ENCODE data around the gene ZNF497.

The ZNF497 gene

DNA sequence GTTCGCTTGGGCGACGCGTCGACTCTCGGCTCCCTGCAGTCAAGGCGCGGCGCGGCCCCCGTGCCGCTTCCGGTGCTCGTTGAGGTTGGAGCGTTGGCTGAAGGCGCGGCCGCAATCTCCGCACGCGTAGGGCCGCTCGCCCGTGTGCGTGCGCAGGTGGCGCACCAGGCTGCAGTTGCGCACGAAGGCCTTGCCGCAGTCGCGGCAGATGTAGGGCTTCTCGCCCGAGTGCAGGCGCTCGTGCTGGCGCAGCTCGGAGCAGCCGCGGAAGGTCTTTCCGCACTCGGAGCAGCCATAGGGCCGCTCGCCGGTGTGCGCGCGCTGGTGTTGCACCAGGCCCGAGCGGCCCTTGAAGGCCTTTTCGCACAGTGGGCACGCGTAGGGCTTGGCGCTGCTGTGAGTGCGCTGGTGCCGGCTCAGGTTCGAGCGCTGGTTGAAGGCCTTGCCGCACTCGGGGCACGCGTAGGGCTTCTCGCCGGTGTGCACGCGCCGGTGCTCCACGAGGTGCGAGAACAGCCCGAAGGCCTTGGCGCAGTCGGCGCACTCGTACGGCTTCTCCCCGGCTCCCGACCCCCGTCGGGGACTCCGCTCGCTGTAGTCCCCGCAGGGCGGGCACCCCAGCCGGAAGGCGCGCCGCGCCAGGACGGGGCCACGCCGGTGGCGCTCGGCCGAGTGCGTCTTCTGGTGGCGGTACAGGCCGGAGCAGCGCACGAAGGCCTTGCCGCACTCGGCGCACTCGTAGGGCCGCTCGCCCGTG, 5.3 kb upstream of the ZNF497 start:
- DNase-seq (ENCODE audit: low read depth in 1 of 2, low spot score in 1 of 2) = no peak

DNA sequence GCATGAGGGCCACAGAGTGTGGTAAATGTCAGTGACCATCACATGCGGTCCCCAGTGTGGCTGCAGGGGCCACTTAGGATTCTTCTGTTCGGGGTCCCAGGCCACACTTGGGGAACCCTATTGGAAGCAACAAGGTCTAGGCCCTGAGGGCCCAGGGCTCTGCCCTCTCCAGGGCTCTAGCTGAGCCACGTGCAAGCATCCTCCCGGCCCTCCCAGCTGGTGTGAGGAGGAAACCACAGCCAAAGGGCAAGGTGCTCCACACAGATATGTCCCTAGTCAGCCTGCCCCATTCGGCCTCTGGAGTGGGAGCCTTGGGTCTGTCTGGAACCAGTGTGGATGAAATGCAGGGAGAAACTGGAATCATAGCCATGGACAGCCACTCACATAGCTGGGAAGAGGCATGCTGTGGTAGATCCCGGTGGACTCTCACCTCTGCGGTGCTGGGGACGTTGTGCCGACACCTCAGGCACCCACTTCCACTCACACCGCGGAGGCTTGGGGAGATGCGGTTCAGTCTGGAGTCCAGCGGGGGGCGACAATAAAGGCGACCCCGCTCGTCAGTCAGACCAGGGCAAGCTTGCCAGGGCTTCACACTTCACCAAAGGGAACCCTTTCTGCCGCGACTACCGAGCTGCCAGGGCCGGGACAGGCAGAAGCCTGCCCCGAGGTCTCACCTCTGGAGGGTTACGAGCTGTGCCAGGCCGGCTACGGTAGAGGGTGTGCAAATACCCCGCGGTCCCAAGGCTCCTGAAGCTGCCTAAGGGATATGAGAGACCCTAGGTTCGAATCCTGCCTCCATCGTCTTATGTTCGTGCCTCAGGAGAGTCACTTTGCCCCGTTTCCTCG, 4.3 kb upstream of the ZNF497 start:
- no peak for DNase-seq (ENCODE audit: low read depth in 1 of 2, low spot score in 1 of 2)

DNA sequence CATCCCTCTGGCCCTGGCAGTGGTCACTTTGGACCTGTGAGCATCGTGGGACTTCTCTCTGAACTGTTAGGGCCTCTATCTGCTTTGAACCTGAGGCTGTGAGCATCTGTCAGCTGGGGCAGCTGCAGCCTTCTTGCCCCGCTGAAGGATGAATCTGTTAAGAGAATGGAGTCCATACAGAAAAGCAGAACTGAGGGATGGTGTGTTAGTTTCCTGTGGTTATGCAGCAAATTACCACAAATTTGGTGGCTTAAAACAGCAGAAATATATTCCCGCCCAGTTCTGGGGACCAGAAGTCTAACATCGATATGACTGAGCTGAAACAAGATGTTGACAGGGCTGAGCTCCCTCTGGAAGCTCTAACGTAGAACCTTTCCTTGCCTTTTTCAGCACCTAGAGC, 1.6 kb upstream of the ZNF497 start:
- DNase-seq (ENCODE audit: low read depth in 1 of 2, low spot score in 1 of 2) = no peak

DNA sequence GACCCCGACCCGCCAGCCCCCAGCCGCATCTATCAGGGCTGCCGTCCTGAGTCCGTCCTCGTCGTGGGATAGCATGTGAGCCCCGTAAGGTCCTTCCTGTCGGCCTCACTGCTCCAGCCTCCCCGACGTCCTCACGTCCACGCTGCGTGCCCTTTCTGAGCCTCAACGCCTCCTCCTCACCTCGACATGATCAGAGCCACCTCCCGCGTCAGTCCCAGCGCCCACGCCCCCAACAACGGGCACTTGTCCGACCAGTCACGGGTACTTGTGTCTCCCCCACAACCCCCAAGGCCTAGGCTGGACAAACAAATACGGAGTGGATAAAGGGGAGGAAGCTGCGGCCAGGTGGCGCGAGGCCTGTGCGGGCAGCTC, 665 bp downstream of the ZNF497 start:
- DNase-seq (ENCODE audit: low read depth in 1 of 2, low spot score in 1 of 2) = peak; percentile 31 to 32

DNA sequence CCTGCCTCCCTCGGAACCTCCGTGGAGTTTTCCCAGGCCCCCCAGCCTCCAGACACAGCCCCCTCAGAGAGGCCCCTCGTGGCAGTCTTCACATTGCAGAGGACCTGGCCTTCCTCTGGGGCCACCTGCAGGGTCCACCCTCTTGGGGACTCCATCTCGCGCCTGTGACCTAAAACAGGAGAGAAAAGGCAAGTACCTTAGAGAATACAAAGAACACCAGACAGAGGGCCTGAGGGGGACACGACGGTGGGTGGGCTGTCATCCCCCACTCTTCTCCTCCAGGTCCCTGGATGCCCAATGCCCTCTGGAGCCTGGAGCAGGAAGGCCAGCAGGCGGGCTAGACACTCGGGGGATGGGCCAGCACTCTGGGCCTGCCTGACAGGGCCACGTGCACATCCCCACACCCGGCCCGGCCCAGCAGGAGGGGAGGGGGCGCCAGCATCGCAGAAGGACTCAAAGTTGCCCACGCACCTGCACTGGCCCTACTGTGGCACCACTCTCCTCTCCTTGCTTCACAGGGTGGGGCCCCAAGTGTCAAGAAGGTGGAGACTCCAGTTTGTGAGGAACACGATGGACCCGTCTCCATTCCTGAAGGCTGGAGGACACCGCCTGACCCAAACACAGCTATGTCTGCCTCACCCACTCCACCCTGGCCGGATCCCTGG, 4.9 kb downstream of the ZNF497 start:
- no peak for DNase-seq (ENCODE audit: low read depth in 1 of 2, low spot score in 1 of 2)

DNA sequence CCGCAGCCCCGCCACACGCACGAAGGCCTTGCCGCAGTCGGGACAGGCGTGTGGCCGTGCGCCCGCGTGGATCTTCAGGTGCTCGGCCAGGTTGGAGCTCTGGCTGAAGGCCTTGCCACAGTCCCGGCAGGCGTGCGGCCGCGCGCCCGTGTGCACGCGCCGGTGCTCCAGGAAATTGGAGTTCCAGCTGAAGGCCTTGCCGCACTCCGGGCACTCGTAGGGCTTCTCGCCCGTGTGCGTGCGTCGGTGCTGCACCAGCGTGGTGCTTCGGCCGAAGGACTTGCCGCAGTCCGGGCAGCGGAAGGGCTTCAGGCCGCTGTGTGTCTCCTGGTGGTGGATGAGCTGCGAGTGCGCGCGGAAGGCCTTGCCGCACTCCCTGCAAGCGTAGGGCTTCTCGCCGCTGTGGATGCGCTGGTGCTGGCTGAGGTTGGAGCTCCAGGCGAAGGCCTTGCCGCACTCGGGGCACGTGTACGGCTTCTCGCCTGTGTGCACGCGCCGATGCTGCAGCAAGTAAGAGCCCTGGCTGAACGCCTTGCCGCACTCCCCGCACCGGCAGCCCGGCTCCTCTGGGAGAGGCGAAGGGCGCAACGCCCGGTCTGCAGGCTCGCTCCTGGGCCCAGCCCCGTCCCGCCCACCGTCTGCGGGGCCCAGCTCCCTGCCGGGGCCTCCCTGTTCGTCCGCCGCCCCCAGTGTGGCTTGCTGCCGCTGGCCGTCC, 5.6 kb downstream of the ZNF497 start:
- DNase-seq (ENCODE audit: low read depth in 1 of 2, low spot score in 1 of 2) = no peak

DNA sequence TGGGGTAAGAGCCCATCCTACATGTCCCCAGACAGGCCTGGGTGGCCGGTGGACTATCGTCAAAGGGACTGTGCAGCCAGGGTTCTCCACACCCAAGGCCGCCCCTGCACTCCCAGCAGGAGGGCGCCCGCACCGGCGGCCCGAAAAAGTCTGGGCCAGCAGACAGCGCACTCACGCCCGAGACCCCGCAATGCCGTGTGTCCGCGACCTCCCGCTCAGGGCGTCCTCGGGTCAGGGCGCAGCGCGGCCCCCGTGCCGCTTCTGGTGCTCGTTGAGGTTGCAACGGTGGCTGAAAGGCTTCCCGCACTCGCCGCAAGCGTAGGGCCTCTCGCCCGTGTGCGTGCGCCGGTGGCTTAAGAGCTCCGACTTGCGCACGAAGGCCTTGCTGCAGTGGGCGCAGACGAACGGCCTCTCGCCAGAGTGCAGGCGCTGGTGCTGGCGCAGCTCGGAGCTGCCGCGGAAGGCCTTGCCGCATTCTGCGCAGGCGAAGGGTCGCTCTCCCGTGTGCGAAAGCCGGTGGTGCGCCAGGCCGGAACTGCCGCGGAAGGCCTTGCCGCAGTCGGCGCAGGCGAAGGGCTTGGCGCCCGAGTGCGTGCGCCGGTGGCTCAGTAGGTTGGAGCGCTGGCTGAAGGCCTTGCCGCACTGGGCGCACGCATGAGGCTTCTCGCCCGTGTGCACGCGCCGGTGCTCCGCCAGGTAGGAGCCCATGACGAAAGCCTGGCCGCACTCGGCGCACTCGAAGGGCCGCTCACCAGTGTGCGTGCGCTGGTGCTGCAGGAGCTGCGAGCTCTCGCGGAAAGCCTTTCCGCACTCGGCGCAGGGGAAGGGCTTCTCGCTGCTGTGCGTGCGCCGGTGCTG, 6.4 kb downstream of the ZNF497 start:
- no peak for DNase-seq (ENCODE audit: low read depth in 1 of 2, low spot score in 1 of 2)

DNA sequence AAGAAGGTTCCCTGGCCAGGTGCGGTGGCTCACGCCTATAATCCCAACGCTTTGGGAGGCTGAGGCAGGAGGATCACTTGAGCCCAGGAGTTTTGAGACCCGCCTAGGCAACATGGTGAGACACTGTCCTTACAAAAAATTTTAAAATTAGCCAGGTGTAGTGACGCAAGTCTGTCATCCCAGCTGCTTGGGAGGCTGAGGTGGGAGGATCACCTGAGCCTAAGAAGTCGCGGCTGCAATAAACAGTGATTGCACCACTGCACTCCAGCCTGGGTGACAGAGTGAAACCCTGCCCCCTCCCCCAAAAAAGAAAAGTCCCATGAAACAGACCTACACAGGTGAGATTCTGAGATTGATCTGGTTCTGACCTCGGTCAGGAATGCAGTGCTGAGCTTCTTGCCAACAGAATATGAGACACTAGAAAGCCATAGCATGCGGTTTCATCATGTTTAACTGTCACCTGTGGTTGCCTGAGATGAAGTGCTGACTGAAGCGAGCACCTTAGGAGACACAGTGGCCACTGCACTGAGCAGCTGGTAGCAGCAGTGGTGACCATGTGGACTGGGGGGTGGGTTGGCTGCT, 7.2 kb downstream of the ZNF497 start:
- DNase-seq (ENCODE audit: low read depth in 1 of 2, low spot score in 1 of 2) = no peak

DNA sequence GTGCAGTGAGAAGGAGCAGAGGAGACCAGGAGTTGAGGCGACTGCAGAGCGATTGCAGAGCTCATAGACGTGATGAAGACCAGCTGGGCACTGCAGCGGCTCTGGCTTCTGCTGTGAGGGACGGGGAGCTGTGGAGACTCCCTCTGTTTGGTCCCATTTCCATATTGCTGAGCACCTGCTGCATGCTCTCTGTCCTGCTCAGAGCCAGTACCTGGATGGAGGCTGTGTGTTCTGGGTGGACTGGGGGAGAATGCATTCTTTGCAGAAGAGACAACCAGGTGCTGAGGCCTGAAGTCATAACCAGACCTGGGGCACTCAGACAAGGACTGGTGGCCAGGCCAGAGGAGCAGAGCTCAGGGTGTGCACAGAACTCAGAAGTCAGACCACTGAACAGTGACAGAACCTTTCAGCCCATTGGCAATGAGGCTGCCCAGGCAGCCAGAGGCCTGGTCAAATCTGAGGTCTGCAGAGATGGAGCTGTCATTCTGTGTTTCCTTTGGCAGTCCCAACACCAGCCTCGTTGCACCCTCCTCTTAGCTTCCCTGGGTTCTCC, 8.0 kb downstream of the ZNF497 start:
- no peak for DNase-seq (ENCODE audit: low read depth in 1 of 2, low spot score in 1 of 2)

DNA sequence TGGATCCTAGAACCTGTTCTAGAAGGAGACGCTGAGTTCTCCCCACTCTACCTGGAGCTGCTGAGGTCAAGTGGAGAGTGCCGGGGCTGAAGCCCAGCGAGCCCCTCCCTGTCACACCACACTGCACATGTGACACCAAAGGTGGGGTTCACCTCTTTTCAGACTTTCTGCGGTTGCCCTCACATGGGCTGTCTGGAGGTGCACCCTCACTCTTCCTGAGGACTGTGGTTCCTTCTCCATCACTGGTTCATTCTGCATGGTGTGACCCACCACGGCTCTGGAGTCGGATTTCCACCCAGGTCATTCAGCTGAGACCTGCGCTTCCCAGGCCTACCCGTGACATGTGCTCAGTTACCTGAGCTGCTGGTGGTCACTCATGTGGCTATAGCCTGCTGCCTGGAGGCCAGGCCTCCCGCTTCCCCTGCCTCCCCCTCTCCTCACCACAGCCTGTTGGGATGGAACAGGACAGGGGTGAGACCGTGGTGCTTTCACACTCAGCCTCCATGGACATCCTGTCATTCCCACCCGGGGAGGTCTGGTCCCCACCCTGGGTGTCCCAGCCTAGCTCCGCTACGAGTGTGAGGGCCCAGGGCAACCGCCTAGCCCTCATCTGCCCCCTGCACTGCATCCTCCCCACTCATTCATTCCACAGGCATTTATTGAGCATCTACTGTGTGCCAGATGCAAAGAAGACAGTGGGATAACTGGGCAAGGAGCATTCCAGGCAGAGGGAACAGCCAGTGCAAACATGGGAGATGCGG, 8.7 kb downstream of the ZNF497 start:
- no peak for DNase-seq (ENCODE audit: low read depth in 1 of 2, low spot score in 1 of 2)

DNA sequence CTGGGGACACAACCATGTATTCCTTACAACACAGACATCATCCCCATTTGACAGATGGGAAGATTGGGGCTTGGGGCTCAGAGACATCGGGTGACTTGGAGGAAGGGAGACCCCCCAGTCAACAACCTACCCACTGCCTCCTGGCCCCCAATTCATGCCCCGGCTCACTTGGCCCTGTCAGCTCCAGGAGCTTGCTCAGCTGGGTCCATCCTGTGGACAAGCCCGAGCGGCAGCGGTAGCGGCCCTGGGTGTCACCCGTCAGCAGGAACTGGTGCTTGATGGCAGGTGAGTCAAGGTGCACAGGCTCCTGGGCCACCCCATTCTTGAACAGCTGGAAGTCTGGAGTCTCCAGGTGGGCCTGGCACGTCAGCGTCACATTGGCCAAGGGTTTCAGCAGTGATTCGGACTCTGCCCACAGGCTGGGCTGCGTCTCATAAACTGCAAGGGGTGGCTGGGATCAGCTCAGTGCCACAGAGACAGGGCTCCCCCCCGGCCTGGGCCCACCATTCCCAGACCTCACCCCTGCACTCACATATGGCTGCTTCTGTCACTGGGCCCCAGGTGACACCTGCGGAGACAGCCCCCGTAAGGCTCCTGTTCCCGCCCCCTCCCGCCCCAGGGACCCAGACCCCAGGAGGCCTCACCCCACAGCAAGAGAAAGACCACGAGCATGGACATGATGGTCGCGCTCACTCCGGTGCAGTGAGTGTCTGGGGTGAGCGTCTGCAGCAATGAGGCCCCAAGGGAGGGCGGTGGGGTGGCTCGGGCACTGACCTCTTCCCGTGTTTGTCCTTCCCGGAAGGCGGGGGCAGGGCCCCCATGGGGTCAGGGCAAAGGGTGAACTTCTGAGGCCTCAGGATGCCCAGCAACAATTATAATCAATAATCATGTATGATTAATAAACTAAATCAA, 9.5 kb downstream of the ZNF497 start, which contains the start of gene A1BG:
TSS of gene A1BG (minus strand) at position 733 of the 912 bp plus-strand sequence. CDS start at position 678, 55 bp downstream.
- DNase-seq (ENCODE audit: low read depth in 1 of 2, low spot score in 1 of 2) = no peak

DNA sequence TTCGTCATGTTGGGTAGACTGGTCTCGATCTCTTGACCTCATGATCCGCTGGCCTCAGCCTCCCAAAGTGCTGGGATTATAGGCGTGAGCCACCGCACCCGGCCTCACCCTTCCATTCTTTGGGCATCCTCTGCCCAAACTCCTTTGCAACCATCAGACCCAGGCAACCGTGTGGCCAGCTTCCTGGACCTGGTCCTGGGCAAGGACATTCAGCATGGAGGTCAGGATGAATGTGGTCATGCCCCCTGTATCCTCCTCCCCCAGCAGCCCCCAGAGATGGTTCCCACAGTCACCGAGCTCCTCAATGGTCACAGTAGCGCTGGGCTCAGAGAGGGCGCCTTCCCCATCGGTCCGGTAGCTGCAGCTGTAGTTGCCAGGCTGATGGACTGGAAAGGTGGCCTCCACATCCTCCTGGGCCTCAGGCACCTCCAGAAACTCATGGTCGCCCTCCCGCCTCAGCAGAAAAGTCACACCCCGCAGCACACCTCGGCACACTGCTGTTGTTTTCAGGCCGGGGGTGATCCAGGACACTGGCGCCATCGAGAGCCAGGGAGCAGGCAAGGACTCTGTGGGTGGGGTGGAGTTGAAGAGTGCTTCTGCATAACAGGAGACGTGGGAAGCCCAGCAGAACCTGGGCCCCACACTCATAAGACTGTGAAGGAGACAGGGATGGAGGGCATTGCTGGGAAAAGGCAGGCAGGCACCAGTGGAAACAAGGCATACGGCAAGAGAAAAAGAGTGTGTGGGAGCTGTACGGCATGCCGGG, 10.4 kb downstream of the ZNF497 start:
- no peak for DNase-seq (ENCODE audit: low read depth in 1 of 2, low spot score in 1 of 2)

DNA sequence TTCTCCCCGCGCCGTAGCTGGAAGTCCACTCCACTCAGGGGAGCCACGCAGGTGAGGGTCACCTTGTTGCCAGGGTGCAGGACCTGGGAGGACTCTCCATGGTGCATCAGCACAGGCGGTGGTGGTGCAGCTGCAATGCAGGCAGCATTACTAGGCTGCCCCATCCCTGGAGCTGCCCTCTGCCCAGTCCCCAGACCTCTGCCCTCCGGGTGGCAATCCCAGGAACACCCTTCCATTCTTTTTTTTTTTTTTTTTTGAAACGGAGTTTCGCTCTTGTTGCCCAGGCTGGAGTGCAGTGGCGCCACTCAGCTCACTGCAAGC, 11.0 kb downstream of the ZNF497 start:
- DNase-seq (ENCODE audit: low read depth in 1 of 2, low spot score in 1 of 2) = no peak

DNA sequence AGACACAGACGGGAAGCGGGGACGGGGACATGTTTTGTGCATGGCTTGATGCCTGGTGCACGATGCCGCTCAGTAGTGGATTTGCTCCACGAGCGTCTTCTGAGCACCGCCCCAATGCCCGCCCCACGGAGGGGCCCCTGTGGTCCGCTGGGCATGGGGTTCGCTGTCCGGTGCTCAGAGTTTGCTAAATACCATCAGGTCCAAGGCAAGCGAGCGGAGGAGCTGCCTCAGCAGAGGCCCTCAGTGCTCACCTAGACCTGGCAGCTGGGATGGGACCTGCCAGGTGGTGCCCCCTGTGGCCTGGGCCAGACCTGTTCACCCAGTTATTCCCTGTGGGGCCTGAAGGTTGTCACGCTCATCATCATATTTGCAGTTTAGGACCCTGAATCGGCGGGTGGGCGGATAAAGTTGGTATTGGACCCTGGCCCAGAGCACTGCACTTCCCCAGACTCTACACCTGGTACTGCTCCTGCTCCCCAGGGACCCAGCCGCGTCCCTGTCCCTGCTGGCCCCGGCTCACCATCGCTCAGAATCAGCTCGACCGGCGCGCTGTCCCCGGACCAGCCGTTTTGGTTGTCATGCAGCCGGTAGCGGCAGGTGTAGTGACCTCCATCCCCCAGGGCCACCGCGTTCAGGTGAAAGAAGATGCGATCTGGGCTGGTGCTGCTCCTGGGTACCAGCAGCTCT, 11.5 kb downstream of the ZNF497 start:
- DNase-seq (ENCODE audit: low read depth in 1 of 2, low spot score in 1 of 2) = no peak

DNA sequence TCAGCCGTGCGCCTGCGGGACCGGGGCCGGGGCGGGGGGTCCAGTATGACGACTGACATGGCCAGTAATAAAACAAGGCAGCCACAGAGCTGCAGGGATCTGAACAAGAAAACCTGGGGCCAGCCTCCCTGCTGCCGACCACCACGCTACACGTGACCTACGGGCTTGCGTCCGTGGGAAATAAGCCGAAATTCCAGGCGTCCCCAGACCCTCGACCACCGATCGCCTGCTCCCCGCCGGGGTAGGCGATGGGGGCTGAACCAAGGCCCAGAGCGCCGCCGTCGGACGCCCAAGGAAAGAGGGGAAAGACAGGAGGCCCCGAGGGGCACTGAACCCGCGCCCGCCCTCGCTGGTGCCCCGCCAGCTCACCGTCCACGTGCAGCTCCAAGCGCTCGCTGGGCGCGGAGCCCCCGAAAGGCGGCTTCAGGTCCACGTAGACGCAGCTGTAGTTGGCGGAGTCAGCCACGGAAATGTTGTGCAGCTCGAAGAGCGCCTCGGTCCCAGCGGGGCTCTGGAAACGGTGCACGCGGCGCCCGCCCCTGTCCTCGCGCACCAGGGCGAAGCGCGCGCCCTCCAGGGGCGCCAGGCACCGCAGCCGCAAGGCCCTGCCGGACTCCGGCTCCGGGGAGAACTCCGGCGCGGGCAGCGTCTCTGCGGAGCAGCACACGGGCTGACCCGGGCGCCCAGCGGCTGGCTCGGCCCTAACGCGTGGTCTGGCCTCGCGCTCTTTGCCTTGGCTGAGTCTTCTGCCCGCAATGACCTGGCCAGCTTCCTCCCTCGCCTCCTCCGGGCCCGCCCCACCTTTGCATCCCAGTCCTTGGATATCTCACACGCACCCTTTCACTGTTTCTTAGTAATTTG, 12.3 kb downstream of the ZNF497 start:
- DNase-seq (ENCODE audit: low read depth in 1 of 2, low spot score in 1 of 2) = no peak

DNA sequence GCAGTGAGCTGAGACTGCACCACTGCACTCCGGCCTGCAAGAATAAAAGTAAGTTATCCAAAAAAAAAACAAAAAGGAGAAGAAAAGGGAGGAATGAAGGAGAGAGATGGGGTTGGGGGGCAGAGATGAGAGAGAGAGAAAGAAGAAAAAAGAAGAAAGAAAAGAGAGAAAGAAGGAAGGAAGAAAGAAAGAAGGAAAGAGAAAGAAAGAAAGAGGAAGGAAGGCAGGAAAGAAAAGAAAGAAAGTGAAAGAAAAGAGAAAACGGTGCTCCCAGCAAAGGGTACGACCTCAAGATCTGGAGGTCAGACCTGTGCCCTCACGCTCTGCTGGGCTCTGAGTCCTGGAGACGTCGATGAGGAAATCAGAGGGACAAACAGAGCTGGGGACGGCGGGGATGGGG, 13.0 kb downstream of the ZNF497 start:
- DNase-seq (ENCODE audit: low read depth in 1 of 2, low spot score in 1 of 2) = no peak
